Endometrium (tissue), 2 donors: ENCODE results near the gene NDUFS1.
"Not testable (repeated sequence)": the region's sequence is repeated elsewhere in the genome, so short reads cannot be mapped to it uniquely, and the experiment has no call there.

Experiments
- FAIRE-seq: peaks from 2 replicates; lab custom pipeline; 2012; peaks lifted over from hg19 to GRCh38; lab: Jason Lieb, UNC
- donor health status: control.
- donor health status: control.

Gene NDUFS1

GRCh38 chr2:206162401-206162800 lies 3.2 kb upstream of the NDUFS1 start:
- not testable (repeated sequence) for FAIRE-seq

GRCh38 chr2:206160807-206161179 lies 1.5 kb upstream of the NDUFS1 start:
- no peak for FAIRE-seq

- FAIRE-seq: no peak
Measured at GRCh38 chr2:206160125-206160806, 1.0 kb upstream of the NDUFS1 start.

GRCh38 chr2:206158563-206159345 lies 490 bp downstream of the NDUFS1 start:
- FAIRE-seq: no peak

GRCh38 chr2:206157014-206157413 lies 2.2 kb downstream of the NDUFS1 start:
- not testable (repeated sequence) for FAIRE-seq

- FAIRE-seq: no peak
Measured at GRCh38 chr2:206154197-206154596, 5.0 kb downstream of the NDUFS1 start.

- no peak for FAIRE-seq
Measured at GRCh38 chr2:206150631-206151030, 8.6 kb downstream of the NDUFS1 start.

- no peak for FAIRE-seq
Measured at GRCh38 chr2:206150168-206150567, 9.1 kb downstream of the NDUFS1 start.

- FAIRE-seq: no peak
Measured at GRCh38 chr2:206149330-206149729, 9.9 kb downstream of the NDUFS1 start.

GRCh38 chr2:206145665-206146064 lies 13.6 kb downstream of the NDUFS1 start:
- FAIRE-seq: no peak

- no peak for FAIRE-seq
Measured at GRCh38 chr2:206144383-206144782, 14.9 kb downstream of the NDUFS1 start.

- no peak for FAIRE-seq
Measured at GRCh38 chr2:206143451-206143850, 15.8 kb downstream of the NDUFS1 start.

GRCh38 chr2:206127656-206128055 lies 31.6 kb downstream of the NDUFS1 start:
- no peak for FAIRE-seq

- peak; percentile 64 for FAIRE-seq
Measured at GRCh38 chr2:206125901-206126300, 33.3 kb downstream of the NDUFS1 start.

- FAIRE-seq: not testable (repeated sequence)
Measured at GRCh38 chr2:206122569-206122968, 36.7 kb downstream of the NDUFS1 start.

- FAIRE-seq: no peak
Measured at GRCh38 chr2:206116278-206116677, 43.0 kb downstream of the NDUFS1 start.

GRCh38 chr2:206115026-206115578 lies 44.1 kb downstream of the NDUFS1 start:
- FAIRE-seq: no peak

GRCh38 chr2:206112846-206113547 lies 46.2 kb downstream of the NDUFS1 start:
- FAIRE-seq: no peak

- FAIRE-seq: no peak
Measured at GRCh38 chr2:206112108-206112507, 47.1 kb downstream of the NDUFS1 start.

GRCh38 chr2:206108713-206109112 lies 50.5 kb downstream of the NDUFS1 start:
- FAIRE-seq: no peak

GRCh38 chr2:206105541-206105940 lies 53.7 kb downstream of the NDUFS1 start:
- no peak for FAIRE-seq

- no peak for FAIRE-seq
Measured at GRCh38 chr2:206105038-206105437, 54.2 kb downstream of the NDUFS1 start.

- not testable (repeated sequence) for FAIRE-seq
Measured at GRCh38 chr2:206098872-206099271, 60.4 kb downstream of the NDUFS1 start.
